NCI-H1048 (cell line): Measurements from ENCODE around the gene ULK4.

Experiments
- DNase-seq: peaks from one replicate; lab custom pipeline; 2025; lab: John Stamatoyannopoulos, UW

The ULK4 gene

GRCh38 chr3:41222012-41222411, 739.9 kb downstream of the ULK4 start:
- DNase-seq, result no peak

DNA sequence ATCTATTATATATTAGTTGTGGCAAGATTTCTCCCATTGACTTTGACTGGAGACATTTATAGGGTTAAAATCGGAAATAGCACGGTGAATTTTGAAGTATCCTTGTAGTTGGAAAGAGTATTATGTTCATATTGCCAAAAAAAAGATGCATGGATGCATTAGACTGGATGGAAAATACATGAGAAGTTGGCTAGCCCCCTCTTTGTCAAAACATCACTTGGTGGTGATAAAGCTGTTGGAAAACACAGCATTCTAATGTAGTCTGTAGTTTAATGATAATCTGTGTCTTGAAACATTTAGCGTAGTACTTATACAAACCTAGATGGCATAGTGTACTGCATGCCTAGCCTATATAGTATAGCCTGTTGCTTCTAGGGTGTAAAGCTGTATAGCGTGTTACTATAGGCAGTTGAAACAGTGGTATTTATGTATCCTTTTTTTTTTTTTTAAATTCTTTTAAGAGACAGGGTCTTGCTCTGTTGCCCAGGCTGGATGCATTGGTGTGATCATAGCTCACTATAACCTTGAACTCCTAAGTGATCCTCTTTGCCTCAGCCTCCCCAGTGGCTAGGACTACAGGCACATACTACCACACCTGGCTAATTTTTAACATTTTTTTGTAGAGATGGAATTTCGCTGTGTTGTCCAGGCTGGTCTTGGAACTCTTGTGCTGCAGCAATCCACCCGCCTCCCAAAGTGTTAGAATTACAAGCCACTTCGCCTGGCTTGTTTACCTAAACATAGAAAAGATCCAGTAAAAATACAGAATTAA, 740.8 kb downstream of the ULK4 start:
- DNase-seq, result no peak

- no peak for DNase-seq
Observed at GRCh38 chr3:41219424-41219823, 742.5 kb downstream of the ULK4 start.

- no peak for DNase-seq
Observed at GRCh38 chr3:41216993-41217392, 744.9 kb downstream of the ULK4 start.

- no peak for DNase-seq
Observed at GRCh38 chr3:41216422-41216821, 745.5 kb downstream of the ULK4 start.

DNA sequence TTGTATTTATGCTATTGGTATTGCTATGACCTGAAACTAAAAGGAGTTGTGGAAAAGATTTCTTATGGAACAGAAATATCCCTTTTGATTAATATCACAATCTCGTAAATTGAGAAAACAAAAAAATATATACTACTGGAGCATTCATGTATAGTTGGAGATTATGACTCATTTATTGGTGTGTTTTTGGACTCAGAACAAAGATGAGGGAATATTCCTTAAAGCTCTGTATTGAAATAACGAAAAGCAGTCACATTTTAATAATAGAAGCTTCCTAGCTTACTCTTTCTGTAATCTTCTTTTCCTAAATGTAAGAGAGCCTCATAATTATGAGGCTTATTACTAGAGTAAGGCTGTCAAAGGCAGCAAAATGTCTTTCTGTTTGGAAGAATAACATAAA, 748.3 kb downstream of the ULK4 start:
- DNase-seq, result no peak

DNA sequence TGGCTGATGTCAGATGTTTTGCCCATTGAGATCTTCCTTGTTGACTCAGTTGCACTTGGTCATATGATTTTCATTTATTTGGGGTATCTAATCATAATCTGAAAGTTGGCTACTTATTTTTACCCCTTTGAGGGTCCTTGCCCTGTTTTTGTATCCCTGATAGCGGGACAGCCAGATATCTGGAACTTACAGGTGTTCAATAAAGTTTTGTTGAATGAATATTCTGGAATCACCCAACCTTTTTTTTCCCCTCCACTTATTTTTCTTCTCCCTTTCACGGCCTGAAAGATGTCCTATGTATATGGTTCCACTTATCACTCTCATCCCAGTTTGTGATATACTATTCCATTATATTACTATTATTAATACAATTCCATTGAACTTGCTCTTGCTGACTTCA, 749.8 kb downstream of the ULK4 start:
- no peak for DNase-seq

DNA sequence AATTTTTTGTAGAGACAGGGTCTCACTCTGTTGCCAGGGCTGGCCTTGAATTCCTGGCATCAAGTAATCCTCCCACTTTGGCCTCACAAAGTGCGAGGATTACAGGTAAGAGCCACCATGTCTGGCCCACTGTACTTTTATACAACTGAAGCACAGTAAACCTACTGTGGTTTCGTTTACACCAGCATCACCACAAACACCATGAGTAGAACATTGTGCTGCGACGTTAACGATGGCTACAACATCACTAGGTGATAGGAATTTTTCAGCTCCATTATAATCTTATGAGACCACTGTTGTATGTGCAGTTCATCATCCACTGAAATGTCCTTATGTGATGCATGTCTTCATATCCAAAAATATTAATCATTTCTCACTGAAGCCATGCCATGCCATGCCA, 750.9 kb downstream of the ULK4 start:
- no peak for DNase-seq

GRCh38 chr3:41209646-41210045, 752.3 kb downstream of the ULK4 start:
- DNase-seq, result no peak

DNA sequence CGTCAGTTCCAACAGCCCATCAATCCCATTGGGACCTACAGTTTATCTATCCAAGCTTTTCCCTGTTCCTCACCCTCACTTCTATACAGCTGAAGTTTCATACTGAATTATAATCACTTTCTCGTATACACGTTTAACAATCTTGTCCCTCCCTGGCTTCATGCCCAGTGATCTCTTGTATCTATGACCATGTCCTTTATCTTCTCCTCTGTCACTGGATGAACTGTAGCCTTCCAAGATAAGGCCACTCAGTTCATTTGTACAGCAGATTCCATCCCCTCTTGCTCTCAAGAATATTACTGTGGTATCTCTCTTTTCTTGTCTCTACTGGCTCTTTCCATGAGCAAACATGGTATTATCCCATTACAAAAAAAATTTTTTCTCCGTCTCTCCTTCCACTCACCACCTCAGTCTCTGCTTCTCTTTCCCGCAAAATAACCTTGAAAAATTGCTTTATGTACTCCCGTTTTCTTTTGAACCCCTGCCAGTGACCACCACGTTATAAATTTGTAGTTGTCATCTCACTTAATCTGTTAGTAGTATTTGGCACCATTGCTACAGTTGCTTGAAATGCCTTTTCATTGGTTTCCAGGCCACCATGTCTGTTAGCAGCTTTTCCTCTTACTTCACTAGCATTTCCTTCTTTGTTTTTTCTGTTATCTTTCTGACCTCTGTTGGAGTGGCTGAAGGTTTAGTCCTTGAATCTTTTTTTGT, 753.2 kb downstream of the ULK4 start:
- DNase-seq, result no peak

- no peak for DNase-seq
Observed at GRCh38 chr3:41207355-41207754, 754.5 kb downstream of the ULK4 start.

DNA sequence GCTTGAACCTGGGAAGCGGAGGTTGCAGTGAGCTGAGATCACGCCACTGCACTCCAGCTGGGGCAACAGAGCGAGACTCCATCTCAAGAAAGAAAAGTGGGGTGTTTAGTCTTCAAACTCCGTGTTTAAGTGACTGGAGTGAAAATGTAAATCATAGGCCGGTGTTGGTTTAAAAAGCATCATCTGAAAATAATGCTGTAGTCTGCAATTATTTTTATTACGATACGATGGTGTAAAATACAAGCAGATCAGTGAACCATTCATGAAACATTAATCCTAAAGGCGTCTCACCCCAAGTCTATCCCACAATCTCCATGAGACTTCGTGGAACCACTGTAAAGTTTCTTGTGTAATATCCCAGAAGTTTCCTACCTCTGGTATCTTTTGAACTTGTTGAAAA, 756.3 kb downstream of the ULK4 start:
- no peak for DNase-seq

DNA sequence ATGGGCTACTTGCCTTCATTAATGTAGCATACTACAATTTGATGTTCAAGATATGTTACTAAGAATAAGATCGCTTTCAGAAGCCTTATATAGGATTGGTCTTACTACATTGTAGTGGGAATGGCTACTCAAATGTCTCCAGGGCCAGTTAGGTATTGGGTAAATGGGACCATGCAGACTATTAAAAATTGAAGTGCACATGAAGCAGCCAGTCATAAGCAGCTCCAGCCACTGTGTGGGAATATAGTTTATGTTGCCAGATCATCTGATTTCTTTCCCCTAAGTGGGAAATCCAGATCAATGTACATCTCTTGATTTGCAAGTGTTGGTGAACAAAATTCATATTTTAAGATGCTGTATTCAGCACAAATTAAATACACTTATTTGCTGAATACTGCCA, 757.5 kb downstream of the ULK4 start:
- DNase-seq, result no peak

DNA sequence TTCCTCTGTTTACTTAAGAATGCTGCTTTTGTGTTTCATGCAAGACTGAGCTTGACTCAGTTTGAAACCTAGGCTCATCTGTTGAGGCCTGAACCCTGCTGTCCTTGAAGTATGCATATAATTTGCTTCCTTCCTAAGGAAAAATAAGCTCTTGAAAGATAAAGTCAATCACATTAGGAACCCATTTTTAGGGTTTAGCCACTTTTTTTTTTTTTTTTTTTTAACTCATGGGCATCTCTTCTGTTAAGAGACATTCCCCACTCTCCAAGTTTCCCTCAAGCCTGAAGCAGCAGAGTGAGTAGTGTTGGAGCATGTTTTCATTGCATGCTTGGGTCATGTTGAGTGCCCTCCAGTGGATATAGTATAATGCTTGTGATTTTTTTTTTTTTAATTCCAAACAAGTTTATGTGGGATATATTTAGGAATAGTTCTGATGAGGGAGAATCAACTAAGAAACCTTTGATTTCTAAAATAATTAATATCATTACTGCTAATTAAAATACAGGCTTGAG, 759.0 kb downstream of the ULK4 start:
- DNase-seq, result no peak

DNA sequence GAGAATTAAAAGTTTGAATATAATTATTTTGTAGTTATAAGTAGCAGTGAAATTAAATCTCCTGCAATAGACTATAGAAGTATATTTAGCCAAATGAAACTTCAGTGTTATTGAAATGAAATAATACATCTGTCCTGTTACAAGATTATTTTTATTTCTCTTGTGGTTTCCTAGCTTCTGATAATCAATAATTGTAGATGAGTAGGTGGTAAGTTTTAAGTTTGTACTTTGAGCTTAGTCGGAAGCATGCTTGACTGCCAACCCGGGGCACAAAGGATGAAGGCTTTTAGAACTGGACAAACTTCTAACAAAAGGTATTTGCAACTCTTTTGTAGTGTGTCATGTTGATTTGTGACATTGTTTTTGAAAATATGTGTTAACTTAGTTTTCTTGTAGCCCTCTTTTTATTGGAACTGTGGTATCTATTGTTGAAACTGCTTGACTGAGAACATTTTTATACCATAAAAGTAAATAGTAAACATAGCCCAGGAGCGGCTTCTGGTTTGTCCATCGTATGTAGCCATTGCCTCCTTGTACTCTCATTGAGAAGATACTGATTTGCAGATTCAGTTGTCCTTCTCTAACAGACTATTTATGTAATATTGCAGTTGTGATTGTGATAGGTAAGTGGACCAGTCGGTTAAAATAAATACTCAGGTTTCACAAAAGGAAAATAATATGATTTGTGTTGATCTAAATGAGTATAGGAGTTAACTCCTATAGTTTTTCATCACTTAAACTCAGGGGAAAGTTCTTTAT, 759.6 kb downstream of the ULK4 start:
- DNase-seq, result no peak

DNA sequence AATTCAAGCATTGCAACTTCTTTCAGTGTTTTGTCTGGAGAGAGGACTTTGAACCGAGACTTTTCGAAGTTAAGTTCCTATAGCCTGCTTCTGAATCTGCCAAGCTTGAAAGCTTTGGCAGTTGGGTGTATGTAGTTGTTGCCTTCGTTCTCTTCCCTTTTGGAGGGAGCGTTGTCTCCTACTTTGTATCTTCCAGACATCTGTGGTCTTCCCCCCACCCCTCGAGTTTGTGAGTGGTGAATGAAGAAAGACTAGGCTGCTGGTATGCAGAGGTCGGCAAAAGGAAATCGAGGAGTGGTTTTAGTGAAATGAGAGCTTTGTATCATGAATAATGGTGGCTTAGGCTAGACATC, 761.3 kb downstream of the ULK4 start:
- DNase-seq, result no peak

GRCh38 chr3:41199866-41200668, 761.8 kb downstream of the ULK4 start:
- no peak for DNase-seq

- peak; percentile 73 for DNase-seq
Observed at GRCh38 chr3:41198950-41199865, 762.7 kb downstream of the ULK4 start, which contains the start of gene CTNNB1. Gene CTNNB1 (plus strand): TSS chr3:41199505. CDS start chr3:41224069, 24,564 bp downstream.

DNA sequence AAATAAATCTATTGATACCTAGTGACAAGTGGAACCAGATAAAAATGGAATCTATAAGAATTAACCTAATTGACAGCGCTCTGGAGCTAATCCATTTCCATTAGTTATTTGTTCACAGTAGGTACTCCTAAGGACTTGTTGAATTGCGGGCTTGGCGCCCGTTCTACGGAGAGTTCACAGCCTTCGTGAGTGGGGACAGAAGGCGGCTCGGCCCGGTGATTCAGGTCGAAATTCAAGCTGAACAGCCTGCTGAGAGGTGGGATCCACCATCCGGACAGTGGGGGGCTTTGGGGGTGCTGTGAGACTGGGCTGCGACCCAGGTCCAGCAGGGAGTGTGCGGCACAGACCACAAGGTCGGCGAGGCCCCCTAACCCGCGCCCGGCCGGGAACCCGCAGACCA, 763.4 kb downstream of the ULK4 start:
- DNase-seq, result no peak

DNA sequence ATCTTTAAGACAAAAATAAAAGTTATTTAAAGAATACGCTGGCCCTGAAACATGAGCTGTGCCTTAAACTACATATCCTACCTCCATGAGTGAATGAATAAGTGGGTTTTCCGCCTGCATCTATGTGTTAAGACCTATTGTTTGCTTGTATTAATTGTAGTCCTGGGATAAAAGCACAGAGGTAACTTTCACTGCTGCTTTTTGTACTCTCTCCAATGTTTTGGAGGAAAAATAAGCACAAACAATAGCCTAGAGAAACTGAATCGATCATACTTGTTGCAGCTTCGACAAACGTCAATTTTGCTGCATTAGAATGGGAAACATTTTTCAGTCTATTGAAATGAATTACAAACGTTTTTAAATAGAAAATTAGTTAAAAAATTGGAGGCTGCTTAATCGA, 763.9 kb downstream of the ULK4 start:
- DNase-seq, result no peak
